ENCODE results near the gene VAV3.
"Not testable (repeated sequence)": the region's sequence is repeated elsewhere in the genome, so short reads cannot be mapped to it uniquely, and the experiment has no call there.

Gene VAV3

GRCh38 chr1:107726860-107727259 lies 238.1 kb downstream of the VAV3 start:
- no peak for DNase-seq

- DNase-seq: no peak
These were observed 240.3 kb downstream of the VAV3 start for GRCh38 chr1:107724648-107725047.

GRCh38 chr1:107720210-107720609 lies 244.8 kb downstream of the VAV3 start:
- not testable (repeated sequence) for DNase-seq

- DNase-seq: no peak
These were observed 255.0 kb downstream of the VAV3 start for GRCh38 chr1:107710005-107710404.

DNA sequence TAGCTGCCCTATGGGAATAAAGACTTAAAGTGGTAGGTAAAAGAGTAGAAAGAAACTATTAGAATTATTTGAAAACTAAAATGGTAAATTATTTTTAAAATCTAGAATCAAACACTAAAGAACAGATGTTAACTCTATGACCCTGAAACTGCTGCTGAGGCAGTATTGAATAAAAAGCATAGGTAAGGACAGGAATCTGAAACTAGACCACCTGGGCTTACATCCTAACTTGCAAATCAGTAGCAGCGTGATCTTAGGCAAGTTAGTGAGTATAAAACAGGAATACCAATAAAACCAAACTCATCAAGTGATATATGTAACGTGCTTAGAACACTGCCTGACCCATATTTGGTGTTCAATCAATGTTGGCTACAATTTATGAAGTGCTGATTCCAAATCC lies 257.9 kb downstream of the VAV3 start:
- DNase-seq: no peak

GRCh38 chr1:107706182-107706581 lies 258.8 kb downstream of the VAV3 start:
- no peak for DNase-seq

DNA sequence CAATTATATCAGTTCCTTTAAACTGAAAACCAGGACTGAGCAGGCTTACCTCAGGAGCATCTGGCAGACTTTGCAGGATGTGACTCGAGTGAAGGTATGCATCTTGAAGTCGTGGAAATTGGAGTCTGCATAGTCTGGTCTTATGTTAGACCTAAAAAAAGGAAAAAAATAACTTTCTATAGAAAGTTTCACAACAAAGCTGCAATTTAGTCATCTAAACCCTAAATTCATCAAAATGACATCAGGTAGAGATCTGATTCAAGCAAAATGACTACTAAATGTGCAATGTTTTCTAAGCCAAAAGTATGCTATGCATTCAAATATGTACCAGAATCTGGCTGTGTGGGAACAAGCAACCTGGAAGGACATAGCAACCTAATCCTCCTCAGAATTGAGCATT lies 260.1 kb downstream of the VAV3 start:
- no peak for DNase-seq

DNA sequence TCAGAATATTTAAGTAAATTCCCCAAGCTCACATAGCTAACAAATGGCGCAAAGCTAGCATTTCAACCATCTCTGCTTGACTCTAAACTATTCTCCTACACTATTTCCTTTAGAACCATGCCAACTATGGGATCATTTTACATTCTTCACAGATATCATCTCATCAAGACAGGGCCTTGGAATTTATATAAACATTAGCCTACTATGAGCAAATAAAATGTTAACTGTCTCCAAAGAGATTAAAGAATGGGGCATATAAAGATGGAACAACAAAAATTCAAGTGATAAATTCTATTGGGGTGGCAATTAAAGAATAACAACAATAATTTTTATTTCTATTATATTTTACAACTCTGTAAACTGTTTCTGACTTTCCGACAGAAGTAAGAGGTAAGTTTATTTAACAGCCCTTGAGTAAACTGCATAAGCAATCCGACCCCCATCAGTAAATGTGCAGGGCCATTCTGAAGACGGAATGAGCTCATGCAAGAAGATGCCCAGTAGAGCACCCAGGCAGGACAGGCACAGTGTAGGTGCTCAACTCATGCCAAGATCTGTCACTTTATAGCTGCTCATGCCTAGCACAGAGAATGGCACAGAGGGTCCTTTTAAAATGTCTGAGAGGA lies 261.9 kb downstream of the VAV3 start:
- DNase-seq: no peak

DNA sequence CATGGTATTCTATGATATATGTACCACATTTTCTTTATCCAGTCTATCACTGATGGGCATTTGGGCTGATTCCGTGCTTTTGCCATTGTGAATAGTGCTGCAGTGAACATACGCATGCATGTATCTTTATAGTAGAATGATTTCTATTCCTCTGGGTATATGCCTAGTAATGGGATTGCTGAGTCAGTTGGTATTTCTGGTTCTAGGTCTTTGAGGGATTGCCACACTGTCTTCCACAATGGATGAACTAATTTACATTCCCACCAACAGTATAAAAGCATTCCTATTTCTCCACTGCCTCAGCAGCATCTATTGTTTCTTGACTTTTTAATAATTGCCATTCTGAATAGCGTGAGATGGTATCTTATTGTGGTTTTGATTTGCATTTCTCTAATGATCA lies 264.3 kb downstream of the VAV3 start:
- DNase-seq: not testable (repeated sequence)

DNA sequence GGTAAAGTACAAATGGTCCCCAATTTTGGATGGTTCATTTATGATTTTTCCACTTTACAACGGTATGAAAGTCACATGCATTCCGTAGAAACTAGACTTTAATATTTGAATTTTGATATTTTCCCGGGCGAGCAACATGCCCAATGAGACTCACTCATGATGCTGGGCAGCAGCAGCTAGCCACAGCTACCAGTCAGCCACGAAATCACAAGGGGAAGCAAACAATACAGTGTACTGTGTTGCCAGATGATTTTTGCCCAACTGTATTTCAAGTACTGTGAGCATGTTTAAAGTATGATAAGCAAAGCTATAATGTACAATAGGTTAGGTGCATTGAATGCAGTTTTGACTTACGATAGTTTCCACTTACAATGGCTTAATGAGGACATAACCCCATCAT lies 266.8 kb downstream of the VAV3 start:
- DNase-seq: no peak

DNA sequence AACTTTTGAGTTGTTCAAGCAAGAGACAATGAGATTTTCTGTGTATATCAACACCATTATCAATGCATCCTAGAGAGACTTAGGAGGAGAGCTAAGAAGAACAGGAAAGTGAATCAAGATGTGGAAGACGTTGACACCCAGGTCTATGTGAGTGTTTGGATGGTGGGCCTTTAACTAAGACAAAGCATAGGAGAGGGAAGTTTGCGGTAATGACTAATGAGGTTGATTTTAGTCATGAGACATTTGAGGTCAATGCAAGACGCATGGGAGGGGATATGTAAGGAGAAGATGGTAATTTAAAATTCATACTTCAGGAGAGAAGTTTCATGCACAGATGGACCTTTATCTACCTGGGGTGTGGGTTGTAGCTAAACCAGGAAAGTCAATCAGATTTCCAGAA lies 269.6 kb downstream of the VAV3 start:
- DNase-seq: no peak

DNA sequence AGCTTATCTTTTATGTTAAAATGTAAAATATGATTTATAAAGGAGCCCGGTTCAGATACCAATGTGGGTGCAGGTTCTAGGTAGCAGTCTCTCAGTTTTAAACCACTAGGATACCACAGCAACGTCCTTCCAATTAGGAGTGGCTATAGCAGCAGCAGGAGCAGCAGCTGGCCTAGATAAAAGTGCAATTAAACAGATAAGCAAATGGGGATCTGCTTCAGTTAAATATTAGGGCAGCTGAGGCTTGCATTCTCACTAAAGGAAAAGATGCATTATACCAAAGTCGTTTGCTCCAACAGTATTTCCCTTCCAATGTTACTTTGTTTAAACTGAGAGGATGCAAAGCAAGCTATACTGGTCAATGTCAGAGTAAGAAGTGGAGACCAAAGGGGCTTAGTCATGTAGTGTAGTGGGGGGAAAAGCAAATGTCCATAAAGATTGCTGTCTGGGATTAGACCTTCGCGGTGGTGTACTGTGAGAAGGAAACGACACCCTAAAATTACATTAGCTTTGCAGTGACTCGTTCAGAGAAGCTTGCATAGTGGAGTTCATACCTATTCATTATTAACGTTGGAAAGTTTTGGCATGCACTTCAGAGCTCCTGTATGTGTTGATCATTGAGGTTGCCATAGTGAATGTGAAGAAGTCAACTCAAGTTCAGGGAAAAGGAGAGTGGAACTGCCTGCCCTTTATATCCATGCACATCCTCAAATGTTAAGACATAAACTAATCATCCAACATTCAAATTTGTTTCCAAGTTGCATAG lies 272.2 kb downstream of the VAV3 start:
- no peak for DNase-seq

DNA sequence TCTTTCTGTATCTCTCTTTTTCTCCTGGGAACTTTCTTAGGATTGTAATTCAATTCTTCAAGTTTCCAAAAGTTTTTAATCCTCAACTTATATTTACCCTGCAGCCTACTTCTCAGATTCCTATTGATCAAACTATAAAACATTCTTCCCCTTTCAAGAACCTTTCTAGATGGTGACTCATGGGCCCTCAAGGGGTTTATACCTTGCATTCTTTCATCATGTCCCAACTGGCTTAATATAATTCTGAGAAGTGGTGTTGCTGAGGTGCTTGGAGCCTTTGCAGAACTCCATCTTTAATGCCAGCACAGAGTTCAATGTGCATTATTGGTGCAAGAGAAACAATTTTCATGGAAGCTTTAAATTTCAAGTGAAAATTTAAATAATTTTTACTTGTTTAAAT lies 273.4 kb downstream of the VAV3 start:
- DNase-seq: no peak

DNA sequence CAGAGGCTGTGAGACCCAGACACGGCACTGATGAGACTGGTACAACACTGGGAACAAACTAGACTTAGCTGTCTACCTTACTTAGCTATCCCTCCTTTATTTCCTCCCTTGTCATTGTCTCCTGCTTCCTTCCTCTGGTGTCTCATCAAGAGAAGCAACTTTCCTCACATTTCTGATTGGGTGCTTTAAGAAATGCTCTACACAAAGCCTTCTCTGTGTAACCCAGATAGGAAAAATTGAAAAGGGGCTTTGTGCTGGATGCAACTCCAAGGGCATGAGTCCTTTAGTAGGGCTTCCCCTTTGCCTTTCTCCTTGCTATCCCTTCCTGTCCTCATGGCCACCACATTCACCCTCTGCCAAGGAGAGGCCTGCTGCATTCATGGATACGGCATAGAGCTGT lies 274.5 kb downstream of the VAV3 start:
- no peak for DNase-seq

- DNase-seq: no peak
These were observed 275.2 kb downstream of the VAV3 start for GRCh38 chr1:107689733-107690132.

DNA sequence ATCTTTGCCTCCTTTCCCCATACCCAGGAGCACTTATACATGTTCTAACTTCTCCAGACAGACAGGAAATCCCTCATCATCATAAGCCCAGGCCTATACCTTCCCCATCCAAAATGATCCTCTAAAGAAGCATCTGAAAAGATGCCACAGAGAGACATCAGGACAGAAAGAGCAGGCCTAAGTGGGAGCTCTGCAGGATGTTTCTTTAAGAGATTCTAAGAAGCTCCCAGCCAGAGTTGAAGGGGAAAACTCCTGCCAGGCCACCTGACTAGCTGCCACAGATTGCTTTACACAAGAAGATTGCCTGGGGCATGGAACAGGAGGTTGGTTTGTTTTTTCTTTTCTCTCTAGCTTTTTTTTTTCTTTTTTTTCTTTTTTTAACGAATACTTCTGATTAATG lies 275.8 kb downstream of the VAV3 start:
- no peak for DNase-seq

GRCh38 chr1:107687849-107688753 lies 276.9 kb downstream of the VAV3 start:
- DNase-seq: no peak

GRCh38 chr1:107683683-107684082 lies 281.3 kb downstream of the VAV3 start:
- DNase-seq: no peak

DNA sequence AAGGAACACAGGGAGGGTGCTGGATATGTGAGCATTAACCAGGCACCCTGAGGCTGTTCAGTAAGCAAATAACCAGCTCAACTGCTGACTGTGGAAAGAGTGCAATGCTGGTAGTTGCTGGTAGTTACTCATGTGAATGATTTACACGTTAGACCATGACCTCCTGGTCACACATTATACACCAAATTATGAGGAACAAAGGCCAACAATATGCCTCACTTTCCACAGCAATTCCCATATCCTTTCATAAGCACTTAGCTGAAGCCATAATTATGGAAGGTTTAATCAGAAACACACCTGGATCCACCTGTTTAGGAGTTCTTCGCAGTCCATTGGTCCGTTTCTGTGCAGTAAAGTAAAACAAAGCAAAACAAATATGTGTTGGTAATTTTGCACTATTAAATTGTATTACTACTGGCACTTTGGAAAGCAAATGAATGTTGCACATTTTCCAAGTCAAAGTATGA lies 281.8 kb downstream of the VAV3 start:
- no peak for DNase-seq

DNA sequence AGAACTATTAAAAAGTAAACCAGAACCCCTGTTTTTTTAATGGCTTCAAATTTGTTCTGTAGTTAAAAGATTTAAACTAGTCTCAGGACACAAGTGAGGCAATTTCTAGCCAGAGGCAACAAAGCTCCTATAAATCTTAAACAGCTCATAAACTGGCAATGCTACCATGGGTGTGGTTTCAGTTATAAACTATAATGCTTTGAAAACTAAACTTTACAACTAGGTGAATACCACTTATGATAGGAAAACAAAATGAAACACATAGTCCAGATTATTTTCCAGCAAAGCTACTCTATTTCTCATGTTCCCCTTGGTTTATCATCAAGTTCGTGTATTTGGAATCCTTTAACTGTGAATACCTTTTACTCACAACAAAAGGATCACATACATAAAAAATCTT lies 282.5 kb downstream of the VAV3 start:
- DNase-seq: no peak

- DNase-seq: no peak
These were observed 283.9 kb downstream of the VAV3 start for GRCh38 chr1:107681001-107681479.

DNA sequence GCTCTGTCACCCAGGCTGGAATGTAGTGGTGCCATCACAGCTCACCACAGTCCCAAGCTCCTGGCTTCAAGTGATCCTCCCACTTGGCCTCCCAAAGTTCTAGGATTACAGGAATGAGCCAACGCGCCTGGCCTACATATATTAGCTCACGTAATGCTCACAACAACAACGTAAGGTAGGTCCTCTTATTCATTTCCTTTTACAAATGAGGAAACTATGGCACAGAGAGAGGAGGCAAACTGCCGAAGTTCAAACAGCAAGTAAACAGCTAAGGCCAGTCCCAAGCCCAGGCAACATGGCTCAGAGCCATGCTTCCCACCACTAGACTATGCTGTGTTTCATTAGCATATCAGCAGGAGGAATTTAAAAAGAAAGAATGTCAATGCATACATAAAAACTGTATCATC lies 284.4 kb downstream of the VAV3 start:
- no peak for DNase-seq

DNA sequence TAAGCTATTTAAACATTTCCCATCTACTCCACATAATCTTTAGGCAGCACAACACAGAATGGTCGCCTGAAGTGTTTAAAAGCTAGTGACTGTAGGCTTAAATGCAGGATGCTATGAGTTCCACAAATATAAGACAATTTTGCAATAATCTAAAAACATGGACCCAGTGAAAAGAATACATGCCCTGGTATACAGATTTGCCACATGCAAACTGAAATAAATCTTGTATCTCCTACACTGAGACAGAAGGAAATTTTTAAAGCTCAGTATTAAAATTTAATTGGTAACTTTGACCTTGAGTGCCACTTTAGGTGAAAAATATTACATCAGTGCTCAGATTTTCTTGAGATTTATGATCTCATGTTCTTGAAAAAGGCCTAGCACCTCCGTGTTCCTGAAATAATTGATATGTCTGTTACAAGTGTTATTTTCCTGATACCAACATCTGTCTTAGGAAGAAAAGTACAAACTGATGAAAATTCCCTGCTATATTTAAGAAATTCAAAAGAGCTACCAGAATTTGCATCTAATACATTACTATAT lies 285.5 kb downstream of the VAV3 start:
- DNase-seq: no peak

Data from GDM1 (cell line).